Stimulated activated CD4-positive, alpha-beta T cell treated with anti-CD3 and anti-CD28 coated beads, Interleukin-2, amount 100 ng/mL, for 4 hours (primary cell): Measurements from ENCODE around the gene OPN1MW2.
"Not testable (repeated sequence)": the region's sequence is repeated elsewhere in the genome, so short reads cannot be mapped to it uniquely, and the experiment has no call there.

ENCODE experiments used
- DNase-seq: peaks from one replicate; pipeline ENCODE4 v3.0.0-alpha.2; 2020; ENCODE audit warnings: low read depth

OPN1MW2 gene

GRCh38 chrX:154269245-154269644 lies 49.7 kb downstream of the OPN1MW2 start:
- not testable (repeated sequence) for DNase-seq
